ENCODE measurements around the gene CRX.

- no peak for TF ChIP-seq POLR2A (IDR thresholded peaks at IDR 0.05; ENCODE audit: low read length)
- TF ChIP-seq GATA1 (IDR thresholded peaks at IDR 0.05; ENCODE audit: low read depth, low read length), result no peak
These were observed 32.7 kb downstream of the CRX start for GRCh38 chr19:47854459-47854858.

Data from erythroblast (primary cell).